ENCODE results near the gene CELSR1.

The CELSR1 gene

GRCh38 chr22:46540874-46541273, 3.5 kb upstream of the CELSR1 start:
- CTCF ChIA-PET: interaction anchor here (1.0 to 6.1 kb wide), 10 partner anchors 9 to 419 kb away, joined by 3 to 111 read pairs (median 5); no protein-coding TSS in a partner anchor
- POLR2A ChIA-PET: no interaction called here
- DNase-seq (ENCODE audit: extremely low spot score): no peak
- no peak for TF ChIP-seq CTCF (IDR thresholded peaks at IDR 0.05; ENCODE audit: control extremely low read depth, extremely low read depth, low read depth, missing control alignments)

DNA sequence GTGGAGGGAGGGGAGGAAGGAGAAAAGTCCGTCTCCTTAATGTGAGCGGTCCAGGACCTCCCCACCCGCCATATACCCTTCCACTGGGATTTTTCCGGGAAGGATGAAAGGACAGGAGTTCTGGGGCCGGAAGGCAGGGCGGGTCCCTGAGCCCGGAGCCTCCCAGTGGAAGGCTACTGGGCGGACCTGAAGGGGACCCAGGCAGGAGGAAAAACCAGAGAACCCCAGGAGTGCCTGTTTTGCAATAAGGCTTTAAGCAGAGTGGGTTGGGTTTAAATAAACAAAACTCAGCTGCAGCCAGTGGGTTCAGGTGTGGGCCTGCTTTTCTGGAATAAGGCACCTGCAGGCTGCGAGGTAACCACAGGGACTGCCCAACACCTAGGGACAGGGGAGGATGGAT, 1.7 kb upstream of the CELSR1 start:
- ChIA-PET POLR2A (no interaction called here), CTCF (interaction anchor here (1.9 to 6.1 kb wide), 2 partner anchors 171 to 172 kb away, joined by 9 to 111 read pairs; no protein-coding TSS in a partner anchor)
- no peak for DNase-seq (ENCODE audit: extremely low spot score)
- no peak for TF ChIP-seq CTCF (IDR thresholded peaks at IDR 0.05; ENCODE audit: control extremely low read depth, extremely low read depth, low read depth, missing control alignments)

DNA sequence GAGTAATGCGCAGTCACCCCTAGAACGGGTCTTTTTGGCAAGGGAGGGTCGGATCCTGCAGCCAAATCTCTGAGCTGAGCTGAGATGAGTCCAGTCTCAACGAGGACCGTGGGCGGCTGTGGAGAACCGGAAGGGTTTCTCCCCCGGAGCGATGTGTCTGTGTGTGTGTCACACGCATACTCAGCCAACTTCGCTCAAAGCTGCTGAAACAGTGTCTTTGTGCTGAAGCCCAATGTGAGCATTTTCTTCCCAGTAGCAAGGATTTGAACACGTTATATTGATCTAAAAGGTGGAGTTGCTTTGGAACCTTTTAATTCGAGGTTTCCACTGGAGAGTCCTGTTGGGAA, 1.4 kb upstream of the CELSR1 start:
- TF ChIP-seq CTCF (IDR thresholded peaks at IDR 0.05; ENCODE audit: control extremely low read depth, extremely low read depth, low read depth, missing control alignments): no peak
- POLR2A ChIA-PET: no interaction called here
- no peak for DNase-seq (ENCODE audit: extremely low spot score)
- CTCF ChIA-PET: interaction anchor here (1.9 kb wide), 1 partner anchor 171 kb away, joined by 9 read pairs; no protein-coding TSS in a partner anchor

DNA sequence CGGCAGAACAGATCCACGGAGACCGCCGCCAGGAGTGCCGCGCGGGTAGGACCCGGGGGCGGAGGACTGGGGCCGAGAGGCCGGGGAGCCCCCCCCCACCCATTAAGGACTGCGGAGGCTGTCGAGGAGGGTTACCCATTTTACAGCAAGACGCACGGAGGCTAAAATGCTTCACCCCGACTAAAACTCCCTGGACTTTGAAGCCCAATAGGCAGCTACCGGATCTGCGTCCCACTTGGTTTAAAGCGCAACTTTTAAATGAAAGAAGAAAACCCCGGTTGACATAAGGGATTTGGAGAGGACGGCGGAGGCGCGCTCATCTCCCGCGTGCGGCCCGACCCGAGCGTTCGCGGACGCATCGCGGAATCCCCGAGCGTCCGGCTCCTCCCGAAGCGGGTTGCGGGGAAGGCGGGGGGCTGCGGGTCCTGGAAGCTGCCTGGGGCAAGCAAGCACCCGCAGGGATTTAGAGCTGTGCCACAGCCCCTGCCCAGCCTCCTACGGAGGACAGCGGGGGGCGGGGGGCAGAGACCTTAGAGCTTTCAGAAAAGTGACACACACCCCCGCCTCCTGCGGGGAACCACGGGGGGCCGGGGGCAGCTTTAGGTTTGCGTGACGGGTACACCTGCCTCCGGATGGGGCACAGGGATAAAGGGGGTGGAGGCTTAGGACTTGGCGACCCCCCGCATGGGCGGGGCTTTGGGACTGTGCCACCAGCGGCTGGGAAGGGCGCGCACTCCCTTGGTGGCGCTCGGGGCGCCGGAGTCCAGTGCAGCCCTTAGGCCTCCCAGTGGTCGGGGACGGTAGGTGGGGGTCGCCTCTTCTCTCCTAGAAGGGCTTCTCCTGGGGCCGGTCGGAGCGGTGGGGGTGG, 760 bp upstream of the CELSR1 start:
- ChIA-PET POLR2A (no interaction called here), CTCF (interaction anchor here (1.9 kb wide), 1 partner anchor 171 kb away, joined by 9 read pairs; no protein-coding TSS in a partner anchor)
- DNase-seq (ENCODE audit: extremely low spot score): no peak
- TF ChIP-seq CTCF (IDR thresholded peaks at IDR 0.05; ENCODE audit: control extremely low read depth, extremely low read depth, low read depth, missing control alignments): no peak

GRCh38 chr22:46536537-46537224, 739 bp downstream of the CELSR1 start:
- ChIA-PET CTCF (interaction anchor here (1.0 kb wide), 1 partner anchor 169 kb away, joined by 3 read pairs; no protein-coding TSS in a partner anchor), POLR2A (no interaction called here)
- TF ChIP-seq CTCF (IDR thresholded peaks at IDR 0.05; ENCODE audit: control extremely low read depth, extremely low read depth, low read depth, missing control alignments): no peak
- no peak for DNase-seq (ENCODE audit: extremely low spot score)

DNA sequence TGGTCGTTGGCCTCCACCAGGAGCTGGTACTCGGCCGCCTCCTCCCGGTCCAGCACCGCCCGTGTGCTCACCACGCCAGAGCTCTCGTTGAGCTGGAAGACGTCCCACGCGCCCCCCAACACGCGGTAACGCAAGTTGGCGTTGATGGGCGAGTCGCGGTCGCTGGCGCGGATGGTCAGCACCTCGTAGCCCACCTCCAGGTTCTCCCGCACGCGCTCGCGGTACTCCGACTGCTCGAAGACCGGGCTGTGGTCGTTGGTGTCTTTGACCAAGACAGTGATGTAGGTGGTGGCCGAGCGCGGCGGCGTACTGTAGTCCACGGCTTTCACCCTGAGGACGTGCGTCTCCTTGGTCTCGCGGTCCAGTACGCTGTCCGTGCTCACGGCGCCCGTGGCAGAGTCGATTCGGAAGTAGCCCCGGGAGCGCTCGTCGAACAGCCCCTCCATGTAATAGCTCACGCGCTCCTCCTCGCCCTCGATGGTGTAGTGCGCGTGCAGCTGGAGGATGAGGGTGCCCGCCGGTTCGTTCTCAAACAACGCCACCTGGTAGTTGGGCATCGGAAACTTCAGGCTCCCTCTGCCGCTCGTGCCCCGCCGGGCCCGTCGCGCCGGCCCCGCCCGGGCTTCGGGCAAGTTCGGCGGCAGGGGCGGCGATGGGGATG, 1.4 kb downstream of the CELSR1 start:
- no peak for TF ChIP-seq CTCF (IDR thresholded peaks at IDR 0.05; ENCODE audit: control extremely low read depth, extremely low read depth, low read depth, missing control alignments)
- DNase-seq (ENCODE audit: extremely low spot score): no peak
- ChIA-PET CTCF (interaction anchor here (1.0 kb wide), 1 partner anchor 168 kb away, joined by 3 read pairs; no protein-coding TSS in a partner anchor), POLR2A (no interaction called here)

Measured in GM10248 (cell line).